HepG2 (cell line): ENCODE measurements around the gene PRICKLE2. TPM values are rescaled to one million over a fixed set of nuclear protein-coding genes. Genes with fewer than 3 reads are reported as not detected.

Experiments used
- ATAC-seq: fragments of 200-7000 bp; cut with Tn5 transposase; 3 replicates; pipeline ENCODE4 v1.9.1; 2020; ENCODE audit warnings: mild to moderate bottlenecking, moderate library complexity
- BruUV-seq: library from RNA; stranded (reverse); fragments of 400-500 nt; replicated peaks from 2 replicates; lab custom pipeline; 2021; lab: Mats Ljungman, UMichigan
- CTCF ChIA-PET: fragments of 300-600 bp; formaldehyde crosslinking; extraction: SDS; loops from one replicate; lab custom pipeline; 2021; ENCODE audit warnings: low total read pairs, inconsistent platforms, low intra/inter-chr PET ratio; lab: Yijun Ruan, JAX
- POLR2A ChIA-PET: fragments of 350-600 bp; sonication (Branson Sonifier 250); formaldehyde crosslinking; loops from one replicate; lab custom pipeline; 2020; ENCODE audit warnings: antibody characterized with exemption, inconsistent platforms; lab: Yijun Ruan, JAX
- DNase-seq: peaks from one replicate; pipeline ENCODE4 v3.0.0-alpha.2; 2015; ENCODE audit warnings: low spot score
- FAIRE-seq: peaks from 3 replicates; lab custom pipeline; 2011; peaks lifted over from hg19 to GRCh38; lab: Jason Lieb, UNC
- H2AFZ ChIP-seq: one replicate; pipeline ENCODE4 v1.6.1; 2011; ENCODE audit warnings: low read length, inconsistent platforms
- H3K27ac ChIP-seq: fragments of 300-600 bp; 3 replicates; pipeline ENCODE4 v1.8.0; 2011; ENCODE audit warnings: mixed run types, mild to moderate bottlenecking, mixed read lengths, low read length, inconsistent platforms; ENCODE audit not compliant: insufficient read depth; ENCODE audit errors: extremely low read length
- H3K27me3 ChIP-seq, 2 experiments: fragments of 200-600 bp in 1 of 2; 2 replicates in 1 of 2; 3 replicates in 1 of 2; pipeline versions ENCODE4 v1.6.0 to v1.8.0; 2011; ENCODE audit warnings: low read length in 2 of 2, mild to moderate bottlenecking in 2 of 2, moderate library complexity in 2 of 2, inconsistent platforms in 1 of 2; ENCODE audit not compliant: insufficient read depth in 2 of 2, control insufficient read depth in 1 of 2
- H3K36me3 ChIP-seq, 2 experiments: fragments of 200-600 bp in 1 of 2; replicated peaks in 1 of 2; 2 replicates in 1 of 2; 3 replicates in 1 of 2; pipeline versions ENCODE4 v1.5.1 to v1.8.0; 2011; ENCODE audit warnings: low read length in 2 of 2, inconsistent platforms in 1 of 2; ENCODE audit not compliant: insufficient read depth in 2 of 2, control insufficient read depth in 1 of 2
- H3K4me1 ChIP-seq: 2 replicates; pipeline ENCODE4 v1.5.1; 2012; ENCODE audit warnings: low read length, inconsistent platforms; ENCODE audit not compliant: insufficient read depth
- H3K4me2 ChIP-seq: 2 replicates; pipeline ENCODE4 v1.6.0; 2011; ENCODE audit warnings: low read depth, low read length, inconsistent platforms
- H3K4me3 ChIP-seq, 3 experiments: fragments of 200-600 bp in 1 of 3; sonication (generic), shearing (Covaris generic) in 1 of 3; replicated peaks in 1 of 3; 2 replicates each; pipeline ENCODE4 v1.5.1; 2011 to 2016; ENCODE audit warnings: low read length in 3 of 3, inconsistent platforms in 2 of 3, low read depth in 2 of 3, mild to moderate bottlenecking in 2 of 3, control low read depth in 1 of 3, mixed read lengths in 1 of 3; ENCODE audit not compliant: insufficient read depth in 1 of 3
- H3K79me2 ChIP-seq: one replicate; pipeline ENCODE4 v1.6.1; 2011; ENCODE audit warnings: low read length, inconsistent platforms; ENCODE audit not compliant: insufficient read depth
- H3K9ac ChIP-seq: 2 replicates; pipeline ENCODE4 v1.6.0; 2011; ENCODE audit warnings: mild to moderate bottlenecking, low read depth, low read length, inconsistent platforms; ENCODE audit not compliant: insufficient read depth
- H3K9me3 ChIP-seq: 2 replicates; pipeline ENCODE4 v1.5.1; 2012; ENCODE audit warnings: mild to moderate bottlenecking, low read length
- H4K20me1 ChIP-seq: 2 replicates; pipeline ENCODE4 v1.6.0; 2011; ENCODE audit warnings: inconsistent platforms, mild to moderate bottlenecking, low read length, moderate library complexity; ENCODE audit not compliant: insufficient read depth
- BORCS8-MEF2B ChIP-seq: sonication (generic); formaldehyde crosslinking; IDR thresholded peaks from 2 replicates; pipeline ENCODE4 v1.8.0; 2022; ENCODE audit warnings: mild to moderate bottlenecking, missing genetic modification reagents
- HDAC1 ChIP-seq: sonication (generic); formaldehyde crosslinking; IDR thresholded peaks from 2 replicates; pipeline ENCODE4 v1.5.1; 2020; ENCODE audit warnings: mild to moderate bottlenecking, missing genetic modification reagents
- KDM3A ChIP-seq: IDR thresholded peaks from 2 replicates; pipeline ENCODE4 v1.6.1; 2018; ENCODE audit warnings: low read depth, missing compliant biosample characterization
- KLF16 ChIP-seq, 2 experiments: sonication (generic) in 1 of 2; formaldehyde crosslinking in 1 of 2; IDR thresholded peaks; 2 replicates each; pipeline versions ENCODE4 v1.6.1 to v1.8.0; 2016 to 2023; ENCODE audit warnings: missing genetic modification reagents in 2 of 2, missing compliant biosample characterization in 1 of 2
- NAIF1 ChIP-seq: sonication (generic); formaldehyde crosslinking; IDR thresholded peaks from 2 replicates; pipeline ENCODE4 v1.5.0; 2020; ENCODE audit warnings: mild to moderate bottlenecking, missing genetic modification reagents, borderline replicate concordance
- NPAS2 ChIP-seq: sonication (generic); formaldehyde crosslinking; IDR thresholded peaks from 2 replicates; pipeline ENCODE4 v1.8.0; 2022; ENCODE audit warnings: mild to moderate bottlenecking, missing genetic modification reagents, borderline replicate concordance
- REXO4 ChIP-seq: sonication (generic); formaldehyde crosslinking; IDR thresholded peaks from 2 replicates; pipeline ENCODE4 v1.8.0; 2022; ENCODE audit warnings: missing genetic modification reagents, mild to moderate bottlenecking, borderline replicate concordance
- SIX4 ChIP-seq: sonication (generic); formaldehyde crosslinking; IDR thresholded peaks from 2 replicates; pipeline ENCODE4 v1.4.0; 2020; ENCODE audit warnings: missing genetic modification reagents
- SP2 ChIP-seq: sonication (generic); formaldehyde crosslinking; IDR thresholded peaks from 2 replicates; pipeline ENCODE4 v1.5.1; 2020; ENCODE audit warnings: mild to moderate bottlenecking, missing genetic modification reagents
- TCF7L2 ChIP-seq: IDR thresholded peaks from 2 replicates; pipeline ENCODE4 v1.6.1; 2011; ENCODE audit warnings: mild to moderate bottlenecking, low read depth, low read length, moderate library complexity
- ZNF44 ChIP-seq: sonication (generic); formaldehyde crosslinking; IDR thresholded peaks from 2 replicates; pipeline ENCODE4 v1.5.1; 2020; ENCODE audit warnings: mild to moderate bottlenecking, missing genetic modification reagents
- ZNF570 ChIP-seq: sonication (generic); formaldehyde crosslinking; IDR thresholded peaks from 2 replicates; pipeline ENCODE4 v1.4.0; 2020; ENCODE audit warnings: mild to moderate bottlenecking, missing genetic modification reagents, borderline replicate concordance
- WGBS: methylation state at CpG from one replicate; pipeline ENCODE4 v1.1.6; 2017; ENCODE audit warnings: low lambda C conversion rate; 5-methylcytosine and 5-hydroxymethylcytosine counted together
- in situ Hi-C: cut with HindIII; loops from 2 replicates; pipeline ENCODE4 v1.10.0; 2017; ENCODE audit warnings: low pct_unique_long_range_greater_than_20kb; ENCODE audit not compliant: extremely low pct_ligation_motif_present
- intact Hi-C: fragments of 100-400 bp; cut with micrococcal nuclease; formaldehyde crosslinking; loops from one replicate; pipeline ENCODE4 v1.10.0; 2022; ENCODE audit not compliant: unreplicated experiment
- polyA plus RNA-seq, 8 experiments: library from polyadenylated mRNA; depleted of rRNA in 3 of 8; stranded (reverse) in 7 of 8; unstranded in 1 of 8; fragments of >200 nt; fragmentation: Illumina TruSeq in 4 of 8; extraction: Trizol in 4 of 8; gene quantifications; 2 replicates each; pipeline versions ENCODE4 v1.2.1 to v1.2.3, GENCODE V29; 2011 to 2016; ENCODE audit warnings: low read depth in 4 of 8, missing spikeins in 1 of 8, mixed read lengths in 1 of 8; ENCODE audit not compliant: insufficient read depth in 1 of 8
- total RNA-seq, 5 experiments: library from RNA; depleted of rRNA; stranded (reverse); fragments of >200 nt; fragmentation: Illumina TruSeq; extraction: Trizol; gene quantifications; 2 replicates each; pipeline ENCODE4 v1.2.3, GENCODE V29; 2016; ENCODE audit warnings: low read depth in 1 of 5
- TF ChIP-seq, protein P1 (sequence below): sonication (generic); formaldehyde crosslinking; IDR thresholded peaks from 2 replicates; pipeline ENCODE4 v1.8.1; 2023; ENCODE audit warnings: mild to moderate bottlenecking, moderate library complexity, missing genetic modification reagents
- TF ChIP-seq, protein P2 (sequence below): sonication (generic); formaldehyde crosslinking; IDR thresholded peaks from 2 replicates; pipeline ENCODE4 v1.4.0; 2020; ENCODE audit warnings: mild to moderate bottlenecking, missing genetic modification reagents
- TF ChIP-seq, protein P3 (sequence below): sonication (generic); formaldehyde crosslinking; IDR thresholded peaks from 2 replicates; pipeline ENCODE4 v1.4.0; 2020; ENCODE audit warnings: mild to moderate bottlenecking, low read depth, missing genetic modification reagents
- TF ChIP-seq, protein P4 (sequence below): sonication (generic); formaldehyde crosslinking; conservative IDR thresholded peaks from 2 replicates; pipeline ENCODE4 v1.4.0; 2020; ENCODE audit warnings: missing genetic modification reagents
- TF ChIP-seq, protein P5 (sequence below): fragments of 450-650 bp; IDR thresholded peaks from 2 replicates; pipeline ENCODE4 v1.6.1; 2016

PRICKLE2 gene
- total and polyA plus RNA-seq, 2 of the 13 experiments (the other 11 are each of a cell fraction or from before 2014, with no cell fraction given) = 0.01 to 0.07 TPM

DNA sequence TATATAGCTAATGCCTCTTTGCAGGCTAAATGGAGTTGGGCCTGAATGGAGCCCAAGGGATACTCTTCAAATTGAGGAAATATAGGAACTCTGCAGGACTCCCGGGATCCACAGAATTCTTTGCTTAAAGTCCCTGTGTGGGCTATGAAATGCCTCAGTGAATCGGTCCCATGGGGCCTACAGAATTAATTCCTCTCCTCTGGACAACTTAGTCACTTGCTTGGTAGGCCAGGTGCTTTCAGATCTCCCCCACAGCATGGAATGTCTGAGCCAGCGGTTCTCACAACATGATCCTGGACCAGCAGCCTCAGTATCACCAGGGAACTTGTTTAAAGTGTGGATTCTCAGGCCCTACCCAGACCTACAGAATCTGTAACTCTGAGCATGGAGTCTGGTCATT lies 15.1 kb upstream of the PRICKLE2 start:
- Histone ChIP-seq H3K4me2 (no peak overlapping the region), H3K9me3 (no peaks in the 10 kb centered on the region), H3K79me2 (no peaks in the 10 kb centered on the region), H2AFZ (no peak overlapping the region), H3K36me3 (no peaks in the 10 kb centered on the region), H3K9ac (no peak overlapping the region), H3K4me1 (peaks cover 6% of the 10 kb centered on the region), H3K4me3 (no peak overlapping the region), H4K20me1 (no peaks in the 10 kb centered on the region), H3K27ac (no peak overlapping the region), H3K27me3 (no peaks in the 10 kb centered on the region)
- 51% methylated on average over 3 of the region's 3 CpGs for WGBS
- DNase-seq (no peak), ATAC-seq (no peak), FAIRE-seq (no peak)
- in situ Hi-C loops (no loop called here), intact Hi-C loops (no loop called here)
- BruUV-seq = no TSS peak
- ChIA-PET POLR2A (no interaction called here), CTCF (no interaction called here)
- TF ChIP-seq, protein P1, sequence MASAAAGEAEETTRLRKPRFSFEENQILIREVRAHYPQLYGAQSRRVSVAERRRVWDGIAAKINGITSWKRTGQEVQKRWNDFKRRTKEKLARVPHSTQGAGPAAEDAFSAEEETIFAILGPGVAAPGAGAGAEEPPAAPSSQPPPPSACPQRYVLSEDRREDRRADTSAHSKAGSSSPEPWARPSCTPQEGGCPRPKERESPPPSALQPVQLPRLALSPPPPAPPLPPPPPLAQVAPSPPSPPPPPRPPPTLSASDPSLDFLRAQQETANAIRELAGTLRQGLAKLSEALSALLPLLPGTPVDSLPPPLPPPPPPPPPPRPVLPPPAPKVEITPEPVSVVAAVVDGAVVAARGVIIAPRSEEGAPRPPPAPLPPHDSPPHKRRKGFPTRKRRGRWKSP (CRISPR knock-in tag) = no peak
- TF ChIP-seq HDAC1 (CRISPR knock-in tag) = no peak
- no peak for TF ChIP-seq ZNF44 (CRISPR knock-in tag)
- TF ChIP-seq, protein P2, sequence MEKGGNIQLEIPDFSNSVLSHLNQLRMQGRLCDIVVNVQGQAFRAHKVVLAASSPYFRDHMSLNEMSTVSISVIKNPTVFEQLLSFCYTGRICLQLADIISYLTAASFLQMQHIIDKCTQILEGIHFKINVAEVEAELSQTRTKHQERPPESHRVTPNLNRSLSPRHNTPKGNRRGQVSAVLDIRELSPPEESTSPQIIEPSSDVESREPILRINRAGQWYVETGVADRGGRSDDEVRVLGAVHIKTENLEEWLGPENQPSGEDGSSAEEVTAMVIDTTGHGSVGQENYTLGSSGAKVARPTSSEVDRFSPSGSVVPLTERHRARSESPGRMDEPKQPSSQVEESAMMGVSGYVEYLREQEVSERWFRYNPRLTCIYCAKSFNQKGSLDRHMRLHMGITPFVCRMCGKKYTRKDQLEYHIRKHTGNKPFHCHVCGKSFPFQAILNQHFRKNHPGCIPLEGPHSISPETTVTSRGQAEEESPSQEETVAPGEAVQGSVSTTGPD (CRISPR knock-in tag) = no peak
- TF ChIP-seq, protein P3, sequence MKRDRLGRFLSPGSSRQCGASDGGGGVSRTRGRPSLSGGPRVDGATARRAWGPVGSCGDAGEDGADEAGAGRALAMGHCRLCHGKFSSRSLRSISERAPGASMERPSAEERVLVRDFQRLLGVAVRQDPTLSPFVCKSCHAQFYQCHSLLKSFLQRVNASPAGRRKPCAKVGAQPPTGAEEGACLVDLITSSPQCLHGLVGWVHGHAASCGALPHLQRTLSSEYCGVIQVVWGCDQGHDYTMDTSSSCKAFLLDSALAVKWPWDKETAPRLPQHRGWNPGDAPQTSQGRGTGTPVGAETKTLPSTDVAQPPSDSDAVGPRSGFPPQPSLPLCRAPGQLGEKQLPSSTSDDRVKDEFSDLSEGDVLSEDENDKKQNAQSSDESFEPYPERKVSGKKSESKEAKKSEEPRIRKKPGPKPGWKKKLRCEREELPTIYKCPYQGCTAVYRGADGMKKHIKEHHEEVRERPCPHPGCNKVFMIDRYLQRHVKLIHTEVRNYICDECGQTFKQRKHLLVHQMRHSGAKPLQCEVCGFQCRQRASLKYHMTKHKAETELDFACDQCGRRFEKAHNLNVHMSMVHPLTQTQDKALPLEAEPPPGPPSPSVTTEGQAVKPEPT (CRISPR knock-in tag) = no peak
- no peak for TF ChIP-seq KLF16 (CRISPR knock-in tag; IDR thresholded peaks at IDR 0.05)
- TF ChIP-seq TCF7L2 = no peak
- no peak for TF ChIP-seq REXO4 (CRISPR knock-in tag)
- TF ChIP-seq BORCS8-MEF2B (CRISPR knock-in tag) = no peak
- TF ChIP-seq KDM3A = no peak
- TF ChIP-seq, protein P4, sequence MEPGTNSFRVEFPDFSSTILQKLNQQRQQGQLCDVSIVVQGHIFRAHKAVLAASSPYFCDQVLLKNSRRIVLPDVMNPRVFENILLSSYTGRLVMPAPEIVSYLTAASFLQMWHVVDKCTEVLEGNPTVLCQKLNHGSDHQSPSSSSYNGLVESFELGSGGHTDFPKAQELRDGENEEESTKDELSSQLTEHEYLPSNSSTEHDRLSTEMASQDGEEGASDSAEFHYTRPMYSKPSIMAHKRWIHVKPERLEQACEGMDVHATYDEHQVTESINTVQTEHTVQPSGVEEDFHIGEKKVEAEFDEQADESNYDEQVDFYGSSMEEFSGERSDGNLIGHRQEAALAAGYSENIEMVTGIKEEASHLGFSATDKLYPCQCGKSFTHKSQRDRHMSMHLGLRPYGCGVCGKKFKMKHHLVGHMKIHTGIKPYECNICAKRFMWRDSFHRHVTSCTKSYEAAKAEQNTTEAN (CRISPR knock-in tag) = no peak
- TF ChIP-seq NAIF1 (CRISPR knock-in tag) = no peak
- no peak for TF ChIP-seq NPAS2
- no peak for TF ChIP-seq SIX4 (CRISPR knock-in tag)
- TF ChIP-seq, protein P5, sequence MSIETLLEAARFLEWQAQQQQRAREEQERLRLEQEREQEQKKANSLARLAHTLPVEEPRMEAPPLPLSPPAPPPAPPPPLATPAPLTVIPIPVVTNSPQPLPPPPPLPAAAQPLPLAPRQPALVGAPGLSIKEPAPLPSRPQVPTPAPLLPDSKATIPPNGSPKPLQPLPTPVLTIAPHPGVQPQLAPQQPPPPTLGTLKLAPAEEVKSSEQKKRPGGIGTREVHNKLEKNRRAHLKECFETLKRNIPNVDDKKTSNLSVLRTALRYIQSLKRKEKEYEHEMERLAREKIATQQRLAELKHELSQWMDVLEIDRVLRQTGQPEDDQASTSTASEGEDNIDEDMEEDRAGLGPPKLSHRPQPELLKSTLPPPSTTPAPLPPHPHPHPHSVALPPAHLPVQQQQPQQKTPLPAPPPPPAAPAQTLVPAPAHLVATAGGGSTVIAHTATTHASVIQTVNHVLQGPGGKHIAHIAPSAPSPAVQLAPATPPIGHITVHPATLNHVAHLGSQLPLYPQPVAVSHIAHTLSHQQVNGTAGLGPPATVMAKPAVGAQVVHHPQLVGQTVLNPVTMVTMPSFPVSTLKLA = no peak
- TF ChIP-seq SP2 = no peak
- no peak for TF ChIP-seq ZNF570 (CRISPR knock-in tag)
